Measurements from ENCODE around the gene TBX3.

TBX3 gene

DNA sequence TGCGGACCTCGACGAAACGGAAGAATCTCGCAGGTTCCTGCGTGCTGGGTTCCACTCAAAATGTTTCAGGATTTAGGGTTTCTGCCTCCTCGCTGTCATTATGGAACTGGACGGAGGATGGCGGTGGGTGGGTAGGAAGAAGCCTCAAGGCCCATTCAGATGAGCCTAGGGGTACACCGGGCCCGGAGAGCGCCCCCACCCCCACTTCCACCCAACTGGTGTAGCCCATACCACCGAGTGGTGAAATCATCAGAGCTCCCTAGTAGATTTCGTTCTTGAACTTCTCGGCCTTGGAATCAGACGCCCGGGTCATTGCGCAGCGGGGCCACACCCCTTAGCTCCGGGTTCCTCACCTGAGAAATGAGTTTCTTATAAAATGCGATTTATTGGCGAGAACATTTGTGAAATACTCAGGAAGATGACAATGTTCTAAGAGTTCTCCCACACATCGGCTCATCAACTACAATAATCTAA lies 13.3 kb upstream of the TBX3 start:
- no peak for TF ChIP-seq CTCF (conservative IDR thresholded peaks at IDR 0.05; ENCODE audit: low read depth)
- H3K27ac ChIP-seq, result no peak overlapping the region
- no peak for DNase-seq (ENCODE audit: low spot score)
- ChIA-PET CTCF (no interaction called here), POLR2A (ENCODE audit: low non-redundant PET) (no interaction called here)

- CTCF ChIA-PET, result no interaction called here
- POLR2A ChIA-PET (ENCODE audit: low non-redundant PET), result no interaction called here
These were observed 12.7 kb upstream of the TBX3 start for GRCh38 chr12:114696443-114697242.

DNA sequence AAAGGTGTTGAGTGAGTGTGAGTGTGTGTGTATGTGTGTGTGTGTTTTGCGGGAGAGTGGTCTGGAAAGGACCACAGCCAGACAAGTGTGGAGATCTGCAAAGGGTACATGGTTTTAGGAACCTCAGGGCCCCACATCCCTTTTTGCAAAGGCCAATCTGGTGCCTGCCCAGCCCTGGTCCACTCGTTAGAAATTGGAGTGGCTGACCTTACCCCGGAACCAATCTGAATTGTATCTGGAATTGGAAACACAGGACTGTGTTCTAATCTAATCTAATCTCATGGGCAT lies 11.3 kb upstream of the TBX3 start:
- CTCF ChIA-PET, result interaction anchor here (0.7 kb wide), 1 partner anchor 9 kb away, joined by 3 read pairs; no protein-coding TSS in a partner anchor
- no peak for DNase-seq (ENCODE audit: low spot score)
- peak overlapping the region; percentile 67 for H3K27ac ChIP-seq
- POLR2A ChIA-PET (ENCODE audit: low non-redundant PET), result no interaction called here
- no peak for TF ChIP-seq CTCF (conservative IDR thresholded peaks at IDR 0.05; ENCODE audit: low read depth)

More at GRCh38 chr12:114696443-114697242, 12.7 kb upstream of the TBX3 start:
- no peak for TF ChIP-seq CTCF (conservative IDR thresholded peaks at IDR 0.05; ENCODE audit: low read depth)
- no peak overlapping the region for H3K27ac ChIP-seq
- no peak for DNase-seq (ENCODE audit: low spot score)

DNA sequence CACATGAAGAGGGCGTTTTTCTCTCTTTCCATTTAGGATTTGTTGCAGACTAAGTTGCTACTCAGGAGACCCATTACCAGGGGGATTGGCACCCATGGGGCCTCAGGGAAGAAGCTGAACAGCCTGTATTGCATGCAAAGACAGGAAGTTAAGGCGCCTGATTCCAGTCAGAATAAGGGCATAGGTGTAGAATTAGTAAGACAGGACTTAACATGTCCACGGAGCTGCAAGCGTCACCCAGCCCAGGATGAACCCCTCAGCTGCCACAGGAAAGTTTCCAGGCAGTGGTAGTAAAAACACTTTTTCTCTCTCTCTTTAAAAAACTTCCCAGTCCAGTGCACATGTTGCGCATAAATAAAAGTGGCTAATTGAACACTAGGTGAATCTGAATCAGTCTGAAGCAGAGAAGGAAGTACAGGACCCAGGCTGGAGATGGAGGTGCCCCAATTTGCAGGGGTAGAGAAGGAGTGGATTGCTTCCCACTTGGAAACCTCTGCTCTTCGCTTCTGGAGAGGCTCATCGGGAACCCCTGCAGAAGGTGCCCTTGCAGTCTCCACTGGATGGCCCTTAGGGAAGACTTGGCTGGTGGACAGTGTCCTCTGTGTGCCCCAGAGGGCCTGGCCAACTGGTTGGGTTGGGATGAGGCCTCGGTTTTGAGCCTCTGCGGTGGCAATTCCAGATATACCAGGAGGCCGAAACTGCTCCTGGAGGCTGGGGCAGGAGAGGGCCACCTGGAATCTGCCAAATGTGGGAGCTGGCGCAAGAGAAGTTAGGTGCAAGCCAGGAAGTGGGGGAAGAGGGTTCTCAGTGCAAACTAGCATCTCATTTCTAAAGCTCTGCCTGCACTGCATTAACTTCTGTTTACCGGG lies 10.7 kb upstream of the TBX3 start:
- peak overlapping the region; percentile 67 for H3K27ac ChIP-seq
- ChIA-PET POLR2A (ENCODE audit: low non-redundant PET) (no interaction called here), CTCF (interaction anchor here (0.6 to 0.7 kb wide), 2 partner anchors 10 to 21 kb away, joined by 3 to 4 read pairs; no protein-coding TSS in a partner anchor)
- DNase-seq (ENCODE audit: low spot score), result peak; percentile 48
- no peak for TF ChIP-seq CTCF (conservative IDR thresholded peaks at IDR 0.05; ENCODE audit: low read depth)

- TF ChIP-seq CTCF (conservative IDR thresholded peaks at IDR 0.05; ENCODE audit: low read depth), result no peak
- no peak overlapping the region for H3K27ac ChIP-seq
- POLR2A ChIA-PET (ENCODE audit: low non-redundant PET), result no interaction called here
- CTCF ChIA-PET, result no interaction called here
- DNase-seq (ENCODE audit: low spot score), result no peak
These were observed 9.6 kb upstream of the TBX3 start for GRCh38 chr12:114693532-114693931.

- CTCF ChIA-PET, result no interaction called here
- POLR2A ChIA-PET (ENCODE audit: low non-redundant PET), result no interaction called here
- peak overlapping the region; percentile 68 for H3K27ac ChIP-seq
- no peak for TF ChIP-seq CTCF (conservative IDR thresholded peaks at IDR 0.05; ENCODE audit: low read depth)
- no peak for DNase-seq (ENCODE audit: low spot score)
These were observed 9.1 kb upstream of the TBX3 start for GRCh38 chr12:114693059-114693531.
